ENCODE results near the gene PLEKHG3.

PLEKHG3 gene

GRCh38 chr14:64760146-64760755, 56.0 kb downstream of the PLEKHG3 start:
- TF ChIP-seq CTCF (IDR thresholded peaks at IDR 0.05; ENCODE audit: control insufficient read depth, extremely low read depth, insufficient read depth) = peak; percentile 65
- DNase-seq (ENCODE audit: low read depth) = no peak
- no peak overlapping the region for H3K4me3 ChIP-seq (ENCODE audit: low read depth, low read length)

GRCh38 chr14:64760916-64761315, 56.7 kb downstream of the PLEKHG3 start:
- no peak for DNase-seq (ENCODE audit: low read depth)
- TF ChIP-seq CTCF (IDR thresholded peaks at IDR 0.05; ENCODE audit: control insufficient read depth, extremely low read depth, insufficient read depth) = no peak
- H3K4me3 ChIP-seq (ENCODE audit: low read depth, low read length) = no peak overlapping the region

GRCh38 chr14:64761441-64762043, 57.3 kb downstream of the PLEKHG3 start:
- peak; percentile 53 for DNase-seq (ENCODE audit: low read depth)
- peak; percentile 42 for TF ChIP-seq CTCF (IDR thresholded peaks at IDR 0.05; ENCODE audit: control insufficient read depth, extremely low read depth, insufficient read depth)
- H3K4me3 ChIP-seq (ENCODE audit: low read depth, low read length) = no peak overlapping the region

DNA sequence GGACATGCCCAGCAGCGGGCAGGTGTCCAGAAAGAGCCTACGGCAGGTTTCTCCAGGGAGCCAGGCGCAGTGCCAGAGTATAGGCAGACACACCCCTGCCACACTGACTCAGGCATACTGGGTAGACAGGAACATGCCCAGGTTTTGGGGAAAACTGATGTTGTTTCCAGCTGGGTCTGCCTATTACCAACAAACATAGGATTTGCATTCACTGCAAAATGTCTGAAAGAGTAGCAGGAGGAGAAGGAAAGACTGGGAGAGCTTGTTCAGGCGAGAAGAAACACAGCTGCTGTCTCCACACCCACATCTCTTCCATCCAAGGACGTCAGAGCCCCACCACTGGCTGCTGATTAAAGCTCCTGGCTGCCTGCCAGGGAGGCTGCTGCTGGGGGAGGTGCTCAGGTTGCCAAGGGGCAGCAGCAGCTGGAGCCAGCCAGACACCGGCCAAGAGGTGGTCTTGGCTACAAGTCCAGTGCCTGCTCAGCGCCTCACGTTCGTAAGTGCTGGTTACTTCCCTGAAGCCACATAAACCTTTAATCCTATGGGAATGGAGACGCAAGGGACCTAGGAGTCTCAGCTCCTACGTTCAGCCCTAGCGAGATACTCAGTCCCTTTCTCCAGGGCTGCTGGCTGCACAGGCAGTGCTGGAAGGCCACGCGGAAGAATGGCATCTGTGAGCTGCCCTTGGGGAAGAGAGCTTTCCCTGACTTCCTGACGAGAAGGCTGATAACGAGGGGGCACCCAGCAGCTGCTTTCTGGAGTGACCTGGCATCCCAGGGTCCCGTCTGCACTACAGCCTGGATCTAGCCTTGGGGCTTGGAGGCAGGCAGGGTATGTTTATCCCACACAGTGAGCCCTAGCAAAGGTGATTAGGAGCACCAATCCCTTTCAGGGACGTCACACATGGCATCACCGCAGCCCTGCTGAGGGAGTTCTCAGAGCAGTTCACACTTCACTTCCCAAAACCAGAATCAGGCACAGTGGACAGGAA, 58.1 kb downstream of the PLEKHG3 start:
- H3K4me3 ChIP-seq (ENCODE audit: low read depth, low read length) = no peak overlapping the region
- TF ChIP-seq CTCF (IDR thresholded peaks at IDR 0.05; ENCODE audit: control insufficient read depth, extremely low read depth, insufficient read depth) = no peak
- DNase-seq (ENCODE audit: low read depth) = peak; percentile 72

GRCh38 chr14:64763085-64763782, 59.0 kb downstream of the PLEKHG3 start:
- H3K4me3 ChIP-seq (ENCODE audit: low read depth, low read length) = no peak overlapping the region
- no peak for DNase-seq (ENCODE audit: low read depth)
- TF ChIP-seq CTCF (IDR thresholded peaks at IDR 0.05; ENCODE audit: control insufficient read depth, extremely low read depth, insufficient read depth) = no peak

GRCh38 chr14:64763801-64764621, 59.8 kb downstream of the PLEKHG3 start:
- no peak overlapping the region for H3K4me3 ChIP-seq (ENCODE audit: low read depth, low read length)
- TF ChIP-seq CTCF (IDR thresholded peaks at IDR 0.05; ENCODE audit: control insufficient read depth, extremely low read depth, insufficient read depth) = no peak
- DNase-seq (ENCODE audit: low read depth) = no peak

Measured in LNCaP clone FGC (cell line).